Measurements from ENCODE around the gene MBD6. TPM values are rescaled to one million over a fixed set of nuclear protein-coding genes. Genes with fewer than 3 reads are reported as not detected.

MBD6 gene
- total and polyA plus RNA-seq, 2 of the 8 experiments (the other 6 are each of a cell fraction or from before 2014, with no cell fraction given), result 3.9 to 32.3 TPM

GRCh38 chr12:57554453-57554852 is 31.8 kb downstream of the MBD6 start (continued):
- TF ChIP-seq CHD7 (IDR thresholded peaks at IDR 0.05; ENCODE audit: insufficient replicate concordance, low read length), result no peak
- TF ChIP-seq JUN (IDR thresholded peaks at IDR 0.05; ENCODE audit: low read depth, low read length), result no peak
- TF ChIP-seq YY1 (IDR thresholded peaks at IDR 0.05; ENCODE audit: low read depth, low read length), result no peak
- no peak for TF ChIP-seq ATF3 (IDR thresholded peaks at IDR 0.05; ENCODE audit: insufficient read depth, low read depth, low read length)
- no peak for TF ChIP-seq EP300 (IDR thresholded peaks at IDR 0.05; ENCODE audit: borderline replicate concordance in 1 of 2, low read depth in 2 of 2, low read length in 2 of 2)
- no peak for TF ChIP-seq FOSL1 (IDR thresholded peaks at IDR 0.05; ENCODE audit: insufficient read depth, low read depth, low read length)
- TF ChIP-seq RNF2 (IDR thresholded peaks at IDR 0.05; ENCODE audit: borderline replicate concordance, low read depth, low read length, missing control alignments, poor library complexity, severe bottlenecking), result no peak
- no peak for TF ChIP-seq TCF12 (IDR thresholded peaks at IDR 0.05; ENCODE audit: low read depth, low read length)
- no peak for TF ChIP-seq ZNF274 (IDR thresholded peaks at IDR 0.05; ENCODE audit: borderline replicate concordance, extremely low read depth, low read length)
- no peak for TF ChIP-seq SP2 (IDR thresholded peaks at IDR 0.05; ENCODE audit: low read length)
- no peak for TF ChIP-seq MAFK (IDR thresholded peaks at IDR 0.05; ENCODE audit: low read depth, low read length)

All from H1 (cell line).